GM18505 (cell line): ENCODE data around the gene PTPRN2.
"Not testable (repeated sequence)": the region's sequence is repeated elsewhere in the genome, so short reads cannot be mapped to it uniquely, and the experiment has no call there.

Experiments used
- ATAC-seq: cut with Tn5 transposase; IDR thresholded peaks from one replicate; pipeline ENCODE4 v1.9.1; 2021; ENCODE audit not compliant: unreplicated experiment
- POLR2A ChIP-seq: IDR thresholded peaks from 4 replicates; pipeline ENCODE4 v1.6.1; 2011; ENCODE audit warnings: borderline replicate concordance; ENCODE audit not compliant: insufficient read depth, insufficient read length; ENCODE audit errors: extremely low read depth

Gene PTPRN2

DNA sequence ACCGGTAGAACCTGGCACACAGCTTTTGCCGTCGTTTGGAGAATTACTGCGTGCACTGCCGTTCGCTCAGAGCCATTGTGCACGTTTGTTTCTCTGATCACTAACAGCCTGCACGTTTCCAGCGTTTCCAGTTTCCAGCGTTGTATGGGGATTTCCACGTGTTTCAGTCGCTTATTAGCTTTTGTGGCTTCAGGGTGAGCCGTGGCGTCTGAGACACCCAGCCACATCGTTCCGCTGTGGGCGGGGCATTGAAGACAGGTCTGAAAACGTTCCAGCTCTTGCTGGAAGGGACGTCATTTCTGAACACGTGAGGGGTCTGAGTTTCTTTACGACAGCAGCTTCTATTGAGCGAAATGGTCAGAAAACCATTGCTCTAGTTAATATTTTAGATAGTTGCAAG is 1086.0 kb downstream of the PTPRN2 start:
- TF ChIP-seq POLR2A, result no peak
- ATAC-seq, result no peak

DNA sequence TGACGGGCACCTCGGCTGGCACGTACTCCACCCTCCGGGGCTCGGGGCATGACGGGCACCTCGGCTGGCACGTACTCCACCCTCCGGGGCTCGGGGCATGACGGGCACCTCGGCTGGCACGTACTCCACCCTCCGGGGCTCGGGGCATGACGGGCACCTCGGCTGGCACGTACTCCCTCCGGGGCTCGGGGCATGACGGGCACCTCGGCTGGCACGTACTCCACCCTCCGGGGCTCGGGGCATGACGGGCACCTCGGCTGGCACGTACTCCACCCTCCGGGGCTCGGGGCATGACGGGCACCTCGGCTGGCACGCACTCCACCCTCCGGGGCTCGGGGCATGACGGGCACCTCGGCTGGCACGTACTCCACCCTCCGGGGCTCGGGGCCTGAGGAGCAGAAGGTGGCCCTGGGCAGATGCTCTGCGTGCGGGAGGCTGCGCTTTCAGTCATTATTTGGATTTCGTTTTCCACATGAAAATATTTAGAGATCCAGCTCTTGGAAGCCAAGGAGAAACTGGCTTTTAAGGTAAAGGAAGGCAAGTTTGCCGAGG is 1086.6 kb downstream of the PTPRN2 start:
- ATAC-seq, result not testable (repeated sequence)

DNA sequence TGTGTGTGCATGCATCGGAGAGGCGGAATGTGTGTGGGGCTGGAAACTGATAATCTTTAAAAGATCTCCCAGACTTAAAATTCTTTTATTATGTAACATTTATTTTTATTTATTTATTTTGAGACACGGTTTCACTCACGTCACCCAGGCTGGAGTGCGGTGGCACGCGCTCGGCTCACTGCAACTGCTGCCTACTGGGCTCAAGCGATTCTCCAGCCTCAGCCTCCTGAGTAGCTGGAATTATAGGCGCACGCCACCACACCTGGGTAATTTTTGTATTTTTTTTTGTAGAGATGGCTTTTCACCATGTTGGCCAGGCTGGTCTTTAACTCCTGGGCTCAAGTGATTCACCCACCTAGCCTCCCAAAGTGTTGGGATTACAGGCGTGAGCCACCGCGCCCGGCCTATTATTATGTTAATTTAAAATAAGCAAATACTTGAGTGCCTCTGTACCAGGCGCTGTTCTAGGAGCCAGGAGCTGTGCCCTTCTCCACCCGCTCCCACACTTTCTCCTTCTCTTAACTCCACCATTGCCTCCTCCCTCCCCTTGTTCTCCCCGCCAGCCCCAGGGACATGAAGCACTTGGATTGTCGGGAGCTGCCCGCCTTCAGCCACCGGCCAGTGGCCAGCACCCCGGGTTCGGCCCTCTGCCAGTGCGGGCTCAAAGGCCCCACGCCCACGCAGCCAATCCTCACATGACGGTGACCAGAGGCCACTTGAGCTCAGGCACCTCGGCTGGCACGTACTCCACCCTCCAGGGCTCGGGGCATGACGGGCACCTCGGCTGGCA is 1087.3 kb downstream of the PTPRN2 start:
- no peak for TF ChIP-seq POLR2A
- ATAC-seq, result no peak

DNA sequence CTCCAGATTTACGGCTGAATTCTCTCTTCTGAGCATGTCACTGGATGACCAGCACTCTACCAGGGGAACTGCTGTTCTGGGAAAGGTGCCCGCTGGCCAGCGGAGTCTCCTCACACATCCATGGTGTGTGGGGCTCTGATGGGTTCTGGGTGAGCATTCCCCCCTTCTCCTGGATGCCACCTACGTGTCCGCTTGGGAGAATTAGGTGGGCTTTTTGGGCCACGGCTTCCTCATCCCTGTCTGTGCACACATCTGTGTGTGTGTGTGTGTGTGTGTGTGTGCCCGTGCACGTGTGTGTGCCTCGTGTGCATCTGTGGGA is 1087.8 kb downstream of the PTPRN2 start:
- no peak for TF ChIP-seq POLR2A
- no peak for ATAC-seq

DNA sequence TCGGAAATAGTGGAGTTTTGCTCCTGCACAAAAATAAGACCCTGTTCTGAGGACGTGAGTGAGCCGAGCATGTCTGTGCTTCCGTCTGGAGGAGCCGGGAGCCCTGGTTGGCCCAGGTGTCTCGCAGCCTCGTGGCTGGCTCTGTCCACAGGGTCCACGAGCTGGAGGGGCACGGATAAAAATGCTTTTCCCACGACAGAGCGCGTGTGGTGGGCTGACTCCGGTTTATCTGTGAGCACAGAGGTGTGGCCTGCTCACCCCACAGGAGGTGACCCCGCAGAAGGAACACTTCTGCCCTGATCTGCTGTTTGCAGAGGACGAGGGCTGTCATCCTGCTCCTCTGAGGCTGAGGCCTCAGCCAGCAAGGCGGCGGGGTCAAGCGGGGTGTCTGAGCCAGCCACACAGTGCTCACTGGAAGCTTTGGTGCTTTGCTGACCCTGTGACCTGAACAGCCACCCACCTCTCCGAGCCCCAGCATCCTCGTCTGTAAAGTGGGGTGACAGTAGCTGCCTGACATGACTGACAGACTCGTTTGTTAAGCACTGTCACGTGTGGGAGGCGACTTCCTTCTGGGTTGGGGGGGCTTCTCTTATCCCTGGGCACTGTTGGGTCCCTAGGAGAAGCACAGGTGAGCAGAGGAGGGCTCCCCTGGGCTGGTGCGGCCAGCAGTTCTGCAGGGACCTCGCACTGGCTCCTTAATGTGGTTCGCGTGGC is 1088.3 kb downstream of the PTPRN2 start:
- no peak for TF ChIP-seq POLR2A
- ATAC-seq, result no peak

DNA sequence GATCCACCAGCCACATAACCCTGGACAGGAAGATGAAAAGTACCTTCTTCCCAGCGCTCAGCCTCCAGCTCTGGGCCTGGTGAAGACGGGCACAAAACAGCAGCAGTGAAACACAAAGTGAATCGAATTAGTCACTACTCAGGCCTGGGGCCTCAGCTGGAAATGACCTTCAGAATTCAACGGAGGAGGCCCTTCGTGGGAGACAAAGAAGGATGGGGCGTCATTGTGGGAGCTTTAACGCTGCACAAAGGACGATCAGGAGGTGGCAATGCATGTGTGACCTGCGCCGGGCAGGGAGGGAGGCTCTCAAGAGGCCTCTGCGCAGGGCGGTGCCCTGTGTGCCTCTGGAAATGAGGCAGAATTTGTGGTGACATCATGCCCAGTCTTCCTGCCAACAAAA is 1089.0 kb downstream of the PTPRN2 start:
- TF ChIP-seq POLR2A, result no peak
- no peak for ATAC-seq

DNA sequence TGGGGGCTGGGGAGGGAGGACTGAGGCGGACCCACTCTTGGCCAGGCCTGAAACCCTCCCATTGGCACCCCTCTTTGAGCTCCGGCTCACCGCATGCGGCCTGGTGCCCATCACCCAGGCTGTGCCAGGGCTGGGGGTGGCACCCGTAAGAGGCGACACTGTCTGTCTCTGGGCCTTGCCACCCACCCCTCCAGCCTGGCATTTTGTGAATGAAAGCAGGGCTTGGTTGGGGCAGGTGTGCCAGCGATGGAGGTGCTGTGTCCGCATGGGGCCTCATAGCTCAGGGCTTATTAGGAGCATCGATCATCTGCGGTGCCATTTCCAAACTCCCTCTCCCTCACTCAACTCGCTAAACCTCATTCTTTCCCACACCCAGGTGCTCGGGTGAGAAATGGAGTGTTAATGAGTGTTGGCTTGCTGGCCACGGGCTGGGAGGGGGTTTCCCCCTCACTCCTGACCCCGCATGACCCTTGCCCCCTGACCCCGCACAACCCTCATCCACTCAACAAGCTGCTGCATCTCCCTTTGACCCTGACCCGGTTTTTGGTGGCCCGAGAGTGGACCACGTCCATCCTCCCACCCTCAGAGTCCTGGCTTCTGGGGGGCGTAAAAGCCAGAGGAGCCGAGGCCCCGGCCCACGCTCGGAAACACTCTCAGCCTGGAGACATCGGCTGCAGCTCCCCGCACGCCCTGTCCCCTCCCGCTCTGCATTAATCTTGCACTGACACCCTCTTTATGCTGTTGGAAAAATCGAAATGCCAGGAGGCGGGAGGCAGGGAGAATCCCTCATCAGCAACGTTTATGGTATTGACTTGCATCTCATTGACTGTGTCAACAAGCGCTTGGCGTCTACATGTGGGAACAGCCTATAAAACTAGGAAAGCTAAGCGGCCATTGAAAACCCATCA is 1089.6 kb downstream of the PTPRN2 start:
- no peak for ATAC-seq
- no peak for TF ChIP-seq POLR2A

DNA sequence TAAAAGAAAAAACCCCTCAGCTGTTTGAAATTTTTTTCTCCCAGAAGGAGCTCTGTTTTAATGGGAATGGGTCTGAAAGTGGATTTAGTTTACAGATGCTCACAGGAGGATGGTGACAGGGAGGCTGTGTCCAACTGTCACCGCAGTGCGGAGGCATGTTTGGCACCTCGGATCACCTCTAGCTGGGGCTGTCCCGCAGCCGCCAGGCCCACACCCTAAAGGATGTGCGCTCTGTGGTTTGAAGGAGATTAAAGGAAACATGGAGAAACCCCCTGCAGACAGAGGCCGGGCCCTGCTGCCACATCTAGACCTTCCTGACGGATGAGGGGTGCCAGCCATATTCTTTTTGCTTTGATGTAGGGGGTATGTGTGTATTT is 1090.3 kb downstream of the PTPRN2 start:
- TF ChIP-seq POLR2A, result no peak
- no peak for ATAC-seq

DNA sequence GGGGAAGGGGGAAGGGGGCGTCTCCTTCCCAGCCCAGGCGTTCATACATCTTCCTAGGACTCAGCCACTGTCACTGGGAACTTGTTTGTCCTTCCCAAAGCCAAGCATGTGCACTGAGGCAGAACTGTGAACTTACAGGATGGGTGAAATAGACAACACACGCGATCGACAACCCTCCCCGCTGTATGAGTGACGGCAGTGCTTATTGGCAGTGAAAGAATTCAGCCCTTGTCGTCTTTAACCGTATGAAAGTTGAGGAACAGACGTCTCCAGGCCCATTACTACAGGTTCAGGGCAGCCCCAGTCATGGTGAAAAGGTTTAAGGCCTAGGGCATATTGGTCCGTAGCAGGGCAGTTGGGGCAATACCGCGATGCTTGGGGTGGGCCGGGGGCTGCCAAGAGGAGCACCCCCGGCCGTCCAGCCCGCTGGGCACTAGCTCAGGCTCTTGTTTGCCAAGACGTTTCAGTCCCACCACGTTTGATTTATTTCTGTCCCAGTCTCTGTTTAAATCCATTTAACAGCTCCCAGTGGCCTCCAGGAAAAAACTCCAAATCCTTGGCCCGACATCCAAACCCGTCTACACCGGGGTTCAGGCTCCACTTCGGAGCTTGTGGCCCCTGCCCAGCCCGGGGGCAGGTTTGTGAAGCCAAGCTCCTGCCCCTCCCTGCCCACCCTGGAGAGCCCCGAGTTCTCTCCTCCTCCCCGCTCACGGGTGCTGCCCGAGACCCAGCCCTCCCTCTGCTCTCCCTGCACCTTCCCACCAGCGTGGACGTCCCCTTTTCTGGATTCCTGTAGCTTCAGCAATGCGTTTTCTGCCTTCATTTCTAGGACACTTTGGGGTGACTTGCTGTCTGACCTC is 1091.0 kb downstream of the PTPRN2 start:
- ATAC-seq, result no peak

DNA sequence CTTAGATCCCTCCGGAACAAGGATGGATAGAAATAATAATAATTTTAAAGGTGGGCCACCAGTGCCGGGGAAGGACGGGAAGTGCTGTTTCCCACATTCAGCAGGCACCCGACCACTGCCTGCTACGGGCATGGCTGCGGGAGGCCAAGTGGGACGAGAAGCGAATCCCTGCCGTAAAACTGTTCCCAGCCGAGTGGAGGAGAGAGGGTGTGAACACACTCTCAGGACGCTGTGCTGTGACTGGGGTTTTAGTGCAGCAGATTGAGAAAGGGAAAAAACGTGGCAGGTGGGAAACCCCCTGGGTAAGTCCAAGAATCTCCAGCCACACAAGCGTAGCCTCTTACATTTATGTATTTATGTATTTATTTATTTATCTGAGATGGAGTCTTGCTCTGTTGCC is 1092.0 kb downstream of the PTPRN2 start:
- ATAC-seq, result peak; percentile 61
- no peak for TF ChIP-seq POLR2A

More for the DNA sequence above, 1091.0 kb downstream of the PTPRN2 start:
- TF ChIP-seq POLR2A, result no peak

DNA sequence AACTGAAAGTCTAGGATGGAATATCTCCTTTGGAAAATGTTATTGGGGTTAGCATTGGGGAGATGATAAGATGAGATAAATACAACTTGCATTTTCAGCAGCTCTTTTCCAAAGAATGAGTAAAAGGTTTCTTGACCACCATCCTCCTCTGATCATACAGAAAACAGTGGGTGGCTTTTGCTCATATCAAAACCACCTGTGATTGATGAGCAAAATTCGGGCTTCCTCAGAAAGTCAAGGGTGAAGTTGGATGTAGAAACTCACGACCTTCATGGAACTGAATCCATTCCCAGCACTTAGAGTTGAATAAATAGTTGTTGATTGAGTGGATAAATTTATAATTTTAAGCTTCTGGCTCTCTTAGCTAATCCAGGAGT is 1092.5 kb downstream of the PTPRN2 start:
- ATAC-seq, result no peak
- no peak for TF ChIP-seq POLR2A

DNA sequence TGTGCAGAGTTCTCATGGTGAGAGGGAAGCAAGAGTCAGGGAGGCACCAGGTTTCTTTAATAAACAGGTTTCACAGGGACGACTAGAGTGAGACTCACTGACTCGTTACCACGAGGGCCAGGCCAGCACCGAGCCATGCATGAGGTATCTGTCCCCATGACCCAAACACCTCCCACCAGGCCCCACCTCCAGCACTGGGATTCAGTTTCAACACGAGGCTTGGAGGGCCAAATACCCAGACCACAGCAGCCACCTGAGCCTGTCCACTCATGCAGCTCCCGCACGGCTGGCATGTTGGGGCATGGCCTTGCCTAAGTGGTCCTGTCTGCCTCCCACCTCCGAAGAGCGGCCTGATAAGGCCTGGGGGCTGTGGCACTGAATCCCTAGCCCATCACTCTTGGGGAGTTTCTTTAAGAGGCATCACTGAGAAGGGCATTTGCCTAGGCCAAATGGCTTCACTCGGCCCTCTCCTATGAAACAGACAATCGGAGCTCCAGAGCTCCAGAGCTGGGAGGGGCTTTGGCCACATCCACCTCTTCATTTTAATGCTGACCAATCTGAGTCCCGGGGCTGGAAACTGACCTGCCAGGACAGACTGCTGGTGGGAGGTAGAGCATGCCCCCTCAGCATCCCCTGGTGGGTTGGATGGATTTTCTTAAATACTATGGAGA is 1093.0 kb downstream of the PTPRN2 start:
- ATAC-seq, result no peak
- no peak for TF ChIP-seq POLR2A
